HK-2 (cell line): ENCODE data around the gene GMNN.
"Not testable (repeated sequence)": the region's sequence is repeated elsewhere in the genome, so short reads cannot be mapped to it uniquely, and the experiment has no call there.

Experiments
- DNase-seq: peaks from one replicate; pipeline ENCODE4 v3.0.0-alpha.2; 2018; ENCODE audit not compliant: unreplicated experiment

GMNN gene

GRCh38 chr6:24774696-24775519 is at the start of gene GMNN:
Gene GMNN (plus strand): TSS chr6:24774937. CDS start chr6:24777247, 2,310 bp downstream.
- peak; percentile 95 for DNase-seq

GRCh38 chr6:24730653-24731052 is 44.1 kb upstream of the GMNN start:
- not testable (repeated sequence) for DNase-seq

GRCh38 chr6:24731456-24732134 is 43.1 kb upstream of the GMNN start:
- not testable (repeated sequence) for DNase-seq

- no peak for DNase-seq
Measured at GRCh38 chr6:24734166-24734565, 40.6 kb upstream of the GMNN start.

GRCh38 chr6:24734710-24735109 is 40.0 kb upstream of the GMNN start:
- DNase-seq = not testable (repeated sequence)

- no peak for DNase-seq
Measured at GRCh38 chr6:24738741-24739140, 36.0 kb upstream of the GMNN start.

GRCh38 chr6:24740861-24741260 is 33.9 kb upstream of the GMNN start:
- no peak for DNase-seq

GRCh38 chr6:24742216-24742738 is 32.5 kb upstream of the GMNN start:
- no peak for DNase-seq

- peak; percentile 54 for DNase-seq
Measured at GRCh38 chr6:24743265-24743943, 31.3 kb upstream of the GMNN start.

GRCh38 chr6:24743944-24744335 is 30.8 kb upstream of the GMNN start:
- no peak for DNase-seq

- DNase-seq = no peak
Measured at GRCh38 chr6:24744911-24745310, 29.8 kb upstream of the GMNN start.

- no peak for DNase-seq
Measured at GRCh38 chr6:24749297-24749696, 25.4 kb upstream of the GMNN start.

GRCh38 chr6:24750878-24751277 is 23.9 kb upstream of the GMNN start:
- DNase-seq = not testable (repeated sequence)

GRCh38 chr6:24752503-24752902 is 22.2 kb upstream of the GMNN start:
- DNase-seq = no peak

- DNase-seq = no peak
Measured at GRCh38 chr6:24752917-24753492, 21.7 kb upstream of the GMNN start.

- DNase-seq = no peak
Measured at GRCh38 chr6:24753545-24753944, 21.2 kb upstream of the GMNN start.

- not testable (repeated sequence) for DNase-seq
Measured at GRCh38 chr6:24754378-24754777, 20.4 kb upstream of the GMNN start.

GRCh38 chr6:24755279-24755678 is 19.5 kb upstream of the GMNN start:
- DNase-seq = no peak

GRCh38 chr6:24757611-24758010 is 17.1 kb upstream of the GMNN start:
- DNase-seq = no peak

GRCh38 chr6:24759718-24760117 is 15.0 kb upstream of the GMNN start:
- no peak for DNase-seq

- no peak for DNase-seq
Measured at GRCh38 chr6:24760210-24760609, 14.5 kb upstream of the GMNN start.
